IMR-90 (cell line): Measurements from ENCODE around the gene ABCA10. TPM values are rescaled to one million over a fixed set of nuclear protein-coding genes. Genes with fewer than 3 reads are reported as not detected.

Experiments used
- ATAC-seq: fragments of 200-7000 bp; cut with Tn5 transposase; 2 replicates; pipeline ENCODE4 v1.9.1; 2020; ENCODE audit warnings: low read depth, mild to moderate bottlenecking, moderate library complexity
- BruUV-seq: library from RNA; stranded (reverse); fragments of 400-500 nt; replicated peaks from 2 replicates; lab custom pipeline; 2021; lab: Mats Ljungman, UMichigan
- CTCF ChIA-PET: fragments of 300-600 bp; formaldehyde crosslinking; extraction: SDS; loops from one replicate; lab custom pipeline; 2021; ENCODE audit warnings: antibody characterized with exemption; lab: Yijun Ruan, JAX
- POLR2A ChIA-PET: fragments of 300-600 bp; sonication (Branson Sonifier 250); formaldehyde crosslinking; loops from one replicate; lab custom pipeline; 2022; ENCODE audit warnings: antibody characterized with exemption; ENCODE audit not compliant: unreplicated experiment; lab: Charles Lee
- DNase-seq: peaks from one replicate; pipeline ENCODE4 v3.0.0; 2013
- H2AFZ ChIP-seq: replicated peaks from 2 replicates; pipeline ENCODE3; 2013; ENCODE audit warnings: low read length, mild to moderate bottlenecking; ENCODE audit not compliant: poor library complexity
- H2AK5ac ChIP-seq: 2 replicates; pipeline ENCODE4 v1.6.1; 2013; ENCODE audit warnings: low read depth, low read length, inconsistent platforms
- H2AK9ac ChIP-seq: replicated peaks from 2 replicates; pipeline ENCODE3; 2013; ENCODE audit warnings: mild to moderate bottlenecking, low read depth, low read length, moderate library complexity; ENCODE audit not compliant: poor library complexity
- H2BK120ac ChIP-seq: 2 replicates; pipeline ENCODE4 v1.6.1; 2013; ENCODE audit warnings: low read depth, low read length, inconsistent platforms
- H2BK15ac ChIP-seq: 3 replicates; pipeline ENCODE4 v1.6.1; 2013; ENCODE audit warnings: low read depth, low read length, inconsistent platforms
- H2BK20ac ChIP-seq: 2 replicates; pipeline ENCODE4 v1.6.1; 2013; ENCODE audit warnings: low read depth, mild to moderate bottlenecking, inconsistent platforms, low read length, moderate library complexity
- H2BK5ac ChIP-seq: 2 replicates; pipeline ENCODE4 v1.6.1; 2013; ENCODE audit warnings: mild to moderate bottlenecking, low read depth, low read length, inconsistent platforms; ENCODE audit not compliant: poor library complexity, severe bottlenecking
- H3K14ac ChIP-seq: replicated peaks from 2 replicates; pipeline ENCODE4 v1.6.1; 2013; ENCODE audit warnings: low read depth, low read length, inconsistent platforms
- H3K18ac ChIP-seq: 2 replicates; pipeline ENCODE4 v1.6.1; 2013; ENCODE audit warnings: low read depth, low read length, control low read depth
- H3K23ac ChIP-seq: 2 replicates; pipeline ENCODE4 v1.6.1; 2013; ENCODE audit warnings: low read depth, low read length, inconsistent platforms
- H3K27ac ChIP-seq: 2 replicates; pipeline ENCODE4 v1.5.1; 2013; ENCODE audit warnings: mild to moderate bottlenecking, control low read depth, low read length; ENCODE audit not compliant: insufficient read depth
- H3K27me3 ChIP-seq: 2 replicates; pipeline ENCODE4 v1.6.1; 2013; ENCODE audit warnings: low read length; ENCODE audit not compliant: control insufficient read depth, insufficient read depth
- H3K36me3 ChIP-seq: 2 replicates; pipeline ENCODE4 v1.6.1; 2013; ENCODE audit warnings: low read length, mixed read lengths; ENCODE audit not compliant: control insufficient read depth, insufficient read depth
- H3K4ac ChIP-seq: 2 replicates; pipeline ENCODE4 v1.6.1; 2013; ENCODE audit warnings: low read depth, low read length, inconsistent platforms
- H3K4me1 ChIP-seq: 2 replicates; pipeline ENCODE4 v1.6.1; 2013; ENCODE audit warnings: low read length, mixed read lengths; ENCODE audit not compliant: control insufficient read depth, insufficient read depth
- H3K4me2 ChIP-seq: 2 replicates; pipeline ENCODE4 v1.6.1; 2013; ENCODE audit warnings: low read depth, mild to moderate bottlenecking, control low read depth, low read length, moderate library complexity
- H3K4me3 ChIP-seq: 2 replicates; pipeline ENCODE4 v1.5.1; 2013; ENCODE audit warnings: low read depth, mild to moderate bottlenecking, control low read depth, low read length, moderate library complexity; ENCODE audit not compliant: insufficient read depth
- H3K56ac ChIP-seq: 2 replicates; pipeline ENCODE4 v1.6.1; 2013; ENCODE audit warnings: low read length, inconsistent platforms; ENCODE audit not compliant: insufficient read depth; ENCODE audit errors: extremely low read depth
- H3K79me1 ChIP-seq, 2 experiments: 2 replicates each; pipeline ENCODE4 v1.6.1; 2013; ENCODE audit warnings: low read length in 2 of 2, inconsistent platforms in 1 of 2, low read depth in 1 of 2
- H3K9ac ChIP-seq: 2 replicates; pipeline ENCODE4 v1.6.1; 2013; ENCODE audit warnings: low read depth, low read length, control low read depth
- H3K9me1 ChIP-seq: 2 replicates; pipeline ENCODE4 v1.6.1; 2013; ENCODE audit warnings: low read length, inconsistent platforms; ENCODE audit not compliant: insufficient read depth
- H3K9me3 ChIP-seq: 2 replicates; pipeline ENCODE4 v1.6.1; 2013; ENCODE audit warnings: low read length; ENCODE audit not compliant: control insufficient read depth, insufficient read depth
- H4K20me1 ChIP-seq: 2 replicates; pipeline ENCODE4 v1.6.1; 2013; ENCODE audit warnings: low read length, inconsistent platforms; ENCODE audit not compliant: insufficient read depth
- H4K5ac ChIP-seq: 2 replicates; pipeline ENCODE4 v1.6.1; 2013; ENCODE audit warnings: mild to moderate bottlenecking, low read depth, low read length, control low read depth
- H4K8ac ChIP-seq, 2 experiments: 2 replicates each; pipeline ENCODE4 v1.6.1; 2013; ENCODE audit warnings: low read depth in 2 of 2, low read length in 2 of 2, control low read depth in 1 of 2, inconsistent platforms in 1 of 2
- H4K91ac ChIP-seq: 2 replicates; pipeline ENCODE4 v1.6.1; 2013; ENCODE audit warnings: low read depth, low read length, inconsistent platforms; ENCODE audit not compliant: insufficient read depth
- CEBPB ChIP-seq: IDR thresholded peaks from 2 replicates; pipeline ENCODE4 v1.6.1; 2012; ENCODE audit warnings: low read depth, low read length, improper control_type of control experiment
- CHD1 ChIP-seq: IDR thresholded peaks from 2 replicates; pipeline ENCODE4 v1.6.1; 2012; ENCODE audit warnings: low read depth, low read length, improper control_type of control experiment
- MAFK ChIP-seq: IDR thresholded peaks from 2 replicates; pipeline ENCODE4 v1.6.1; 2012; ENCODE audit warnings: low read depth, low read length, improper control_type of control experiment
- MXI1 ChIP-seq: IDR thresholded peaks from 2 replicates; pipeline ENCODE4 v1.6.1; 2012; ENCODE audit warnings: low read depth, mild to moderate bottlenecking, low read length, moderate library complexity, borderline replicate concordance
- RCOR1 ChIP-seq: IDR thresholded peaks from 2 replicates; pipeline ENCODE4 v1.6.1; 2012; ENCODE audit warnings: mild to moderate bottlenecking, low read length, improper control_type of control experiment; ENCODE audit not compliant: insufficient replicate concordance
- SMC3 ChIP-seq: fragments of 150-350 bp; IDR thresholded peaks from 2 replicates; pipeline ENCODE4 v1.6.1; 2016; ENCODE audit warnings: low read depth, mild to moderate bottlenecking, antibody characterized with exemption, low read length, moderate library complexity
- WGBS, 2 experiments: methylation state at CpG; one replicate each; pipeline versions ENCODE4 v1.1.5 to v1.1.7; 2013; ENCODE audit warnings: missing lambda C conversion rate in 2 of 2; ENCODE audit not compliant: insufficient read length in 1 of 2; ENCODE audit errors: extremely low coverage in 2 of 2; 5-methylcytosine and 5-hydroxymethylcytosine counted together
- dilution Hi-C: fragments of 300-500 bp; cut with HindIII; formaldehyde crosslinking; loops from one replicate; pipeline ENCODE4 v1.14.3; 2018; ENCODE audit warnings: low sequenced_read_pairs; ENCODE audit not compliant: unreplicated experiment
- in situ Hi-C: fragments of 300-500 bp; cut with MboI; formaldehyde crosslinking; loops from 3 replicates; pipeline ENCODE4 v1.14.3; 2019; ENCODE audit warnings: low sequenced_read_pairs, inconsistent platforms, mixed read lengths
- intact Hi-C: fragments of 100-400 bp; cut with micrococcal nuclease; formaldehyde crosslinking; loops from 2 replicates; pipeline ENCODE4 v1.10.0; 2022
- polyA plus RNA-seq, 3 experiments: library from polyadenylated mRNA; depleted of rRNA; stranded (reverse); fragments of >200 nt; gene quantifications; 2 replicates each; pipeline ENCODE4 v1.2.3, GENCODE V29; 2012; ENCODE audit warnings: low replicate concordance in 1 of 3
- total RNA-seq: library from RNA; depleted of rRNA; stranded (reverse); fragments of >200 nt; gene quantifications from 2 replicates; pipeline ENCODE4 v1.2.3, GENCODE V29; 2012
- TF ChIP-seq, protein P1 (sequence below): fragments of 150-350 bp; IDR thresholded peaks from 2 replicates; pipeline ENCODE4 v1.6.1; 2017; ENCODE audit warnings: mild to moderate bottlenecking, antibody characterized with exemption, low read length, low read depth
- TF ChIP-seq, protein P2 (sequence below): fragments of 150-350 bp; IDR thresholded peaks from 2 replicates; pipeline ENCODE4 v1.6.1; 2016; ENCODE audit warnings: low read depth, mild to moderate bottlenecking, low read length, moderate library complexity, borderline replicate concordance

Gene ABCA10
- total and polyA plus RNA-seq, 2 of the 4 experiments (the other 2 are of a cell fraction), result under 0.01 to 0.03 TPM

DNA sequence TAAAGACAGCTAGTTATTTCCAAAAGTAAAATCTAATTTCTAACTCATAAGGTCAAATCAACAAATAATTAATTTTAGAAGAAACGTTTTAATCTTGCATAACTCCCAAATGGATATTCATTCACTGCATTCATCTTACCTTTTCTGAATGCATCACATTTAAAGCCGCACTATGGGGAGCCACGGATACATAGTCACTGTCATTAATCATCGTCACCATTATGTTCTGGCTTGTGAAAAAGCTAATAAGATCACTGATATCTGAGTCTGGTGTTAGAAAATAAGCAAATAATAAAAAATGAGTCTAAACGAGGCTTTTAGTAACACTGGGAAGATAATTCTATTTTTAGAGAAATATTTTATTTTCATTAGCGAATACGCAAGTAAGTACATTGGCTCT, 42.4 kb upstream of the ABCA10 start:
- H2AFZ ChIP-seq, result no peak overlapping the region
- no peaks in the 10 kb centered on the region for H3K9me1 ChIP-seq
- H3K14ac ChIP-seq, result no peak overlapping the region
- no peaks in the 10 kb centered on the region for H4K20me1 ChIP-seq
- DNase-seq (no peak), ATAC-seq (no peak)
- dilution Hi-C loops, result no loop called here
- H3K9ac ChIP-seq, result no peak overlapping the region
- H3K9me3 ChIP-seq, result no peaks in the 10 kb centered on the region
- TF ChIP-seq CHD1, result no peak
- TF ChIP-seq, protein P1, sequence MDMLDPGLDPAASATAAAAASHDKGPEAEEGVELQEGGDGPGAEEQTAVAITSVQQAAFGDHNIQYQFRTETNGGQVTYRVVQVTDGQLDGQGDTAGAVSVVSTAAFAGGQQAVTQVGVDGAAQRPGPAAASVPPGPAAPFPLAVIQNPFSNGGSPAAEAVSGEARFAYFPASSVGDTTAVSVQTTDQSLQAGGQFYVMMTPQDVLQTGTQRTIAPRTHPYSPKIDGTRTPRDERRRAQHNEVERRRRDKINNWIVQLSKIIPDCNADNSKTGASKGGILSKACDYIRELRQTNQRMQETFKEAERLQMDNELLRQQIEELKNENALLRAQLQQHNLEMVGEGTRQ, result no peak
- TF ChIP-seq, protein P2, sequence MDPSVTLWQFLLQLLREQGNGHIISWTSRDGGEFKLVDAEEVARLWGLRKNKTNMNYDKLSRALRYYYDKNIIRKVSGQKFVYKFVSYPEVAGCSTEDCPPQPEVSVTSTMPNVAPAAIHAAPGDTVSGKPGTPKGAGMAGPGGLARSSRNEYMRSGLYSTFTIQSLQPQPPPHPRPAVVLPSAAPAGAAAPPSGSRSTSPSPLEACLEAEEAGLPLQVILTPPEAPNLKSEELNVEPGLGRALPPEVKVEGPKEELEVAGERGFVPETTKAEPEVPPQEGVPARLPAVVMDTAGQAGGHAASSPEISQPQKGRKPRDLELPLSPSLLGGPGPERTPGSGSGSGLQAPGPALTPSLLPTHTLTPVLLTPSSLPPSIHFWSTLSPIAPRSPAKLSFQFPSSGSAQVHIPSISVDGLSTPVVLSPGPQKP, result no peak
- TF ChIP-seq SMC3, result no peak
- no peak for TF ChIP-seq MXI1
- no peak for TF ChIP-seq CEBPB
- no peak for TF ChIP-seq RCOR1
- no peak for TF ChIP-seq MAFK
- in situ Hi-C loops, result no loop called here
- no peak overlapping the region for H3K23ac ChIP-seq
- H3K4ac ChIP-seq, result no peak overlapping the region
- no peak overlapping the region for H3K4me3 ChIP-seq
- WGBS, 2 experiments, result no CpG with 5 or more reads among the region's 7 CpGs
- H3K4me2 ChIP-seq, result no peak overlapping the region
- CTCF ChIA-PET, result no interaction called here
- H2BK5ac ChIP-seq, result no peak overlapping the region
- POLR2A ChIA-PET, result no interaction called here
- no peaks in the 10 kb centered on the region for H3K36me3 ChIP-seq
- H2AK9ac ChIP-seq, result no peak overlapping the region
- no peak overlapping the region for H4K5ac ChIP-seq
- H3K18ac ChIP-seq, result no peak overlapping the region
- H3K27ac ChIP-seq, result no peak overlapping the region
- H3K56ac ChIP-seq, result no peak overlapping the region
- no peaks in the 10 kb centered on the region for H3K79me1 ChIP-seq
- no peaks in the 10 kb centered on the region for H3K27me3 ChIP-seq
- H3K4me1 ChIP-seq, result no peaks in the 10 kb centered on the region
- H2AK5ac ChIP-seq, result no peak overlapping the region
- H2BK15ac ChIP-seq, result no peak overlapping the region
- no peak overlapping the region for H2BK20ac ChIP-seq
- H2BK120ac ChIP-seq, result no peak overlapping the region
- H4K8ac ChIP-seq, result no peak overlapping the region
- no peak overlapping the region for H4K91ac ChIP-seq
- BruUV-seq, result no TSS peak
- intact Hi-C loops, result no loop called here
